Stomach smooth muscle (tissue), 2 donors: ENCODE measurements around the gene PEAR1.

Experiments
- H3K27ac ChIP-seq: one replicate; pipeline ENCODE4 v1.7.0; 2013; ENCODE audit warnings: mild to moderate bottlenecking, low read length, inconsistent platforms
- H3K27me3 ChIP-seq, 2 donors: one replicate each; pipeline ENCODE4 v1.7.0; 2013; ENCODE audit warnings: low read length in 2 of 2; ENCODE audit not compliant: insufficient read depth in 2 of 2, control insufficient read depth in 1 of 2
- H3K36me3 ChIP-seq, 2 donors: one replicate each; pipeline ENCODE4 v1.7.0; 2013; ENCODE audit warnings: low read length in 2 of 2; ENCODE audit not compliant: control insufficient read depth in 2 of 2, insufficient read depth in 2 of 2
- H3K4me1 ChIP-seq: one replicate; pipeline ENCODE4 v1.7.0; 2013; ENCODE audit warnings: low read length; ENCODE audit not compliant: control insufficient read depth, insufficient read depth
- H3K4me3 ChIP-seq, 2 donors: one replicate each; pipeline ENCODE4 v1.7.0; 2013; ENCODE audit warnings: low read length in 2 of 2
- H3K9ac ChIP-seq, 2 donors: one replicate each; pipeline ENCODE4 v1.7.0; 2013; ENCODE audit warnings: low read length in 2 of 2, mild to moderate bottlenecking in 1 of 2
- H3K9me3 ChIP-seq, 2 donors: one replicate each; pipeline ENCODE4 v1.7.0; 2013; ENCODE audit warnings: low read length in 2 of 2; ENCODE audit not compliant: control insufficient read depth in 2 of 2
- donor health status: healthy.
- donor health status: Pancreatic carcinoma.

The PEAR1 gene

DNA sequence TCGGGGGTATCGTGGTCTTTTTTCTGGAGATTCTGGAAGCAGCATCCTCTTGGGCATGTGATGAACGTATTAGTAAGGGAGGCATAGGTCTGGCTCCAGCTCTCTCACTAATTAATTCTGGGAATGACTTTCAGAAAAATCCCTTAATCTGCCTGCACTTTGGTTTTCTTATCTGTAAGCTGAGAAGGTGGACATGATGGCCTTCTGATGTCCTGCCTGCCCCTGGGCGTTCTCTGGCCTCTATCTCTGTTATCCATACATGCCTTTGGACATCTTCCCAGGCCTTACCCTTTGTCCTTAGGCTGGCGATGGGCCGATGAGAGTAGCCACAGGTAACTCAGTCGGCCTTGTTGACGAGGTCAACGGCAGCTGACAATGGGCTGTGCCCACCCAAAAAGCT lies 24.1 kb upstream of the PEAR1 start:
- peaks cover 6 to 15% of the 10 kb centered on the region in 2 donors for H3K27me3 ChIP-seq
- no peaks in the 10 kb centered on the region for H3K9me3 ChIP-seq
- H3K36me3 ChIP-seq: no peaks in the 10 kb centered on the region
- no peak overlapping the region for H3K9ac ChIP-seq
- no peaks in the 10 kb centered on the region for H3K4me1 ChIP-seq
- H3K27ac ChIP-seq: no peak overlapping the region
- no peak overlapping the region for H3K4me3 ChIP-seq

GRCh38 chr1:156873659-156874058 lies 19.9 kb upstream of the PEAR1 start:
- Histone ChIP-seq H3K36me3 (no peaks in the 10 kb centered on the region), H3K27ac (no peak overlapping the region), H3K9me3 (no peaks in the 10 kb centered on the region), H3K4me1 (no peaks in the 10 kb centered on the region), H3K9ac (no peak overlapping the region), H3K4me3 (no peak overlapping the region), H3K27me3 (peaks cover 6 to 14% of the 10 kb centered on the region in 2 donors)

DNA sequence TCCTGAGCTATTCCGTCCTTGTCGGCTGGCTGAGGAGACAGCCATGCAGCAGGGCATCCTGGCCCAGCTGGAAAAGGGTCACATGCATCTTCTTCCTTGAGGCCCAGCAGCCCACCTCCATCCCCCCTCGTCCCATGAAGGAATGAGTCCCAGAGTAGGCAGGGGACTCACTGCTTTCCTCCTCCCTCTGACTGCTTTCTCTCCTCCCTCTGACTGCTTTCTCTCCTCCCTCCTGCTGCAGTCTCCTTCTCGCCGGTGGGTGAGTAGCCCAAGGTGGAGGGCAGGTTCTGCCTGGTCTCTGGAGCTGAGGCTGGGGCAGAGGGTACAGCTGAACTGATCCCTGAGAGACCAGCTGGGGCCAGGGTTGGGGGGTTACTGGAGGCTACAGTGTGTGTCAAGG lies 19.4 kb upstream of the PEAR1 start:
- H3K27ac ChIP-seq: no peak overlapping the region
- no peak overlapping the region for H3K4me3 ChIP-seq
- no peaks in the 10 kb centered on the region for H3K36me3 ChIP-seq
- peaks cover 6 to 14% of the 10 kb centered on the region in 2 donors for H3K27me3 ChIP-seq
- H3K9ac ChIP-seq: no peak overlapping the region
- H3K4me1 ChIP-seq: no peaks in the 10 kb centered on the region
- H3K9me3 ChIP-seq: no peaks in the 10 kb centered on the region

DNA sequence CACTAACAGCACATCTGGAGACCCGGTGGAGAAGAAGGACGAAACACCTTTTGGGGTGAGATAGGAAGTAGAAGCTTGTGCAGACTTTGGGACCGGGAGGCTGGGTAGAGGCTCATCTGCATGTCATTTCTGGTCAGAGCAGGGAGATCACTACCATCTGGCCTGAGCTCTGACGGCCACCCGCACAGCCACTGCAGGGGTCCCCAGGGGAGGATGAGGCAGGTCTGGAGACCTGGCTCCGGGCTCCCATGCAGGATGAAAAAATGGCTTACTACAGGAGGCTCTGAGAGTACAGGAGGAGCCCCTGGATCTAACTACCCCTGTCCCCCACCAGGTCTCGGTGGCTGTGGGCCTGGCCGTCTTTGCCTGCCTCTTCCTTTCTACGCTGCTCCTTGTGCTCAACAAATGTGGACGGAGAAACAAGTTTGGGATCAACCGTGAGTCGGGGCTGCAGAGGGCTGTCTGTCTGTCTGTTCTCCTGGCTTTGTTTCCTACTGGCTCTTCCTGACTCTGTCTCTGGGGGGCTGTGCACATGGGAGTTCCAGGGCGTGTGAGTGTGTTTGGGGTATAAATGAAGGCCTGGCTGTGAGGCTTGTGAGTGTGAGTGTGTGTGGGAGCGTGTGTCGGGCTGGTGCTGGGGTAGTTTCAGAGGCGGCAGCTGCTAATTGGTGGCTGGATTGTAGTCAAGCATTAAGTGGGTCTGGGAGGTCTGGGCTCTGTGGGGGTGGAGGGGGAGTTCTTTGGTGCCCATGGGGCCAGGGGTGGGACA lies 18.8 kb upstream of the PEAR1 start:
- Histone ChIP-seq H3K9me3 (no peaks in the 10 kb centered on the region), H3K4me3 (no peak overlapping the region), H3K36me3 (no peaks in the 10 kb centered on the region), H3K9ac (no peak overlapping the region), H3K4me1 (no peaks in the 10 kb centered on the region), H3K27ac (no peak overlapping the region), H3K27me3 (peaks cover 6 to 14% of the 10 kb centered on the region in 2 donors)

DNA sequence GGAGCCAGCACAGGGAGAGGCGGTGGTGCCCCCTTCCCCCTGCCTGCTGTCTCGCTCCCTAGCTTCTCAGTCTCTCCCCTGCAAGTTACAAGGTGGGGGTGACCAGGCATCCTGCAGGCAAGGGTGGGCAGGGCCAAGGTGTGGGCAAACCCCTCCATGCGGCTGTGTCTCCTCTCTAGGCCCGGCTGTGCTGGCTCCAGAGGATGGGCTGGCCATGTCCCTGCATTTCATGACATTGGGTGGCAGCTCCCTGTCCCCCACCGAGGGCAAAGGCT lies 18.2 kb upstream of the PEAR1 start:
- Histone ChIP-seq H3K36me3 (no peaks in the 10 kb centered on the region), H3K9ac (no peak overlapping the region), H3K27ac (no peak overlapping the region), H3K27me3 (peaks cover 6 to 14% of the 10 kb centered on the region in 2 donors), H3K9me3 (no peaks in the 10 kb centered on the region), H3K4me1 (no peaks in the 10 kb centered on the region), H3K4me3 (no peak overlapping the region)

DNA sequence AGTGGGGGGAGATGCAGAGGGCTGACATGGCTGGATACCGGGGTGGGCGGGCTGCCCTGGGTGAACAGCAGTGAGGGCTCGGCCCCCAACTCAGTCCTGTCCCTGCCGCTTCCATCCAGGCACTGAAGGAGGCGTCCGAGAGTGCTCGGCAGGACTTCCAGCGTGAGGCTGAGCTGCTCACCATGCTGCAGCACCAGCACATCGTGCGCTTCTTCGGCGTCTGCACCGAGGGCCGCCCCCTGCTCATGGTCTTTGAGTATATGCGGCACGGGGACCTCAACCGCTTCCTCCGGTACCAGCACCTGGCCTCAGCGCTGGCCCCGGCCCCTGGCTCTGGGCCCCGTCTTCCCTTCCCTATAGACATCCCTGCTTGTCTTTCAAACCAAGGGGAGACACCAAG lies 17.2 kb upstream of the PEAR1 start:
- Histone ChIP-seq H3K9ac (no peak overlapping the region), H3K4me1 (no peaks in the 10 kb centered on the region), H3K9me3 (no peaks in the 10 kb centered on the region), H3K4me3 (no peak overlapping the region), H3K27ac (no peak overlapping the region), H3K36me3 (no peaks in the 10 kb centered on the region), H3K27me3 (peaks cover 6 to 14% of the 10 kb centered on the region in 2 donors)

- Histone ChIP-seq H3K4me3 (no peak overlapping the region), H3K9ac (no peak overlapping the region), H3K27ac (no peak overlapping the region), H3K36me3 (no peaks in the 10 kb centered on the region), H3K9me3 (no peaks in the 10 kb centered on the region), H3K4me1 (no peaks in the 10 kb centered on the region), H3K27me3 (peaks cover 18 to 23% of the 10 kb centered on the region in 2 donors)
Observed at GRCh38 chr1:156877433-156878170, 15.9 kb upstream of the PEAR1 start.

- H3K4me1 ChIP-seq: no peaks in the 10 kb centered on the region
- no peak overlapping the region for H3K9ac ChIP-seq
- no peaks in the 10 kb centered on the region for H3K36me3 ChIP-seq
- H3K27ac ChIP-seq: no peak overlapping the region
- H3K9me3 ChIP-seq: no peaks in the 10 kb centered on the region
- H3K27me3 ChIP-seq: peaks cover 25 to 27% of the 10 kb centered on the region in 2 donors
- no peak overlapping the region for H3K4me3 ChIP-seq
Observed at GRCh38 chr1:156879876-156880275, 13.6 kb upstream of the PEAR1 start.

DNA sequence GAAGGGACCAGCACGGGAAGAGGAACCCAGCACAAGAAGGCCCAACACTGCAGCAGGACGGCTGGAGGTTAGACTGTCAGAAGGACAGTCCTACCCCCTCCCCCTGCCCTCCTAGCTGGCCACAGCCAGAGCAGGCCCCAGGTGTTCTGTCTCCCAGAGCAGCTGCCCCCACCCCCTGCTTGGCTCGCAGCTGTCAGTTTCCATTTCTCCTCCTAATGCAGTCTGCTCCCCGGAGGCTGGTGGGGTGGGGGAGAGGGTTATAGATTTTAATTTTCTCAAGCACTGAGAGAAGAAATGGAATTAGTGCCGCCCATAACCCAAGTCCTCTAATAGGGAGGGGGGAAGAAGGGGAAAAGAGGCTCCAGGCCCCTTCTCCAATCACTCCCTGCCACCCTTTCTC lies 13.0 kb upstream of the PEAR1 start:
- no peak overlapping the region for H3K4me3 ChIP-seq
- H3K4me1 ChIP-seq: no peaks in the 10 kb centered on the region
- H3K27me3 ChIP-seq: peaks cover 25 to 27% of the 10 kb centered on the region in 2 donors
- H3K27ac ChIP-seq: no peak overlapping the region
- H3K9ac ChIP-seq: no peak overlapping the region
- no peaks in the 10 kb centered on the region for H3K9me3 ChIP-seq
- no peaks in the 10 kb centered on the region for H3K36me3 ChIP-seq

DNA sequence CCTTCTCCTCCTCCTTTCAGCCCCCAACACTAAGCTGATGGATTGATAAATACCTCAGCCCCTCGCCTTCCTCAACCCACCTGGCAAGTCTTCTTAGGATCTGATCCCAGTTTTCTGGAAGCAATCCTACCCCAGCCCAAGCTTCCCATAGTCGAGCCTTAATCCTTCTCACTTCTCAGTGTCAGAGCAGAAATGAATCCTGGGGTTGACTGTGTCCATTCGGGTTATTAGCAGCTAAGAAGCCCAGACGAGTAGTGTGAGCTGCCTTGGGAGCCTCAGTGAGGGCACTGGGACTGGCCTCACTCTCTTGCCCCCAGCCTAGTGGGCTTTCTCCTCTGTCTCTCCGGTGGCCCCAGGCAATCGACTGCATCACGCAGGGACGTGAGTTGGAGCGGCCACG lies 12.4 kb upstream of the PEAR1 start:
- H3K36me3 ChIP-seq: no peaks in the 10 kb centered on the region
- no peaks in the 10 kb centered on the region for H3K4me1 ChIP-seq
- H3K9me3 ChIP-seq: no peaks in the 10 kb centered on the region
- no peak overlapping the region for H3K27ac ChIP-seq
- no peak overlapping the region for H3K4me3 ChIP-seq
- no peak overlapping the region for H3K9ac ChIP-seq
- H3K27me3 ChIP-seq: peaks cover 23 to 25% of the 10 kb centered on the region in 2 donors

- Histone ChIP-seq H3K27ac (no peak overlapping the region), H3K27me3 (peaks cover 24 to 25% of the 10 kb centered on the region in 2 donors), H3K9ac (no peak overlapping the region), H3K36me3 (no peaks in the 10 kb centered on the region), H3K4me3 (no peak overlapping the region), H3K9me3 (no peaks in the 10 kb centered on the region), H3K4me1 (no peaks in the 10 kb centered on the region)
Observed at GRCh38 chr1:156881663-156882062, 11.9 kb upstream of the PEAR1 start.
